Hypothalamus (tissue), 51 donors: ENCODE measurements around the gene GLCCI1.

ENCODE experiments used
- DNase-seq, 51 donors: peaks; one replicate each; lab custom pipeline; 2025; lab: John Stamatoyannopoulos, UW

GLCCI1 gene

DNA sequence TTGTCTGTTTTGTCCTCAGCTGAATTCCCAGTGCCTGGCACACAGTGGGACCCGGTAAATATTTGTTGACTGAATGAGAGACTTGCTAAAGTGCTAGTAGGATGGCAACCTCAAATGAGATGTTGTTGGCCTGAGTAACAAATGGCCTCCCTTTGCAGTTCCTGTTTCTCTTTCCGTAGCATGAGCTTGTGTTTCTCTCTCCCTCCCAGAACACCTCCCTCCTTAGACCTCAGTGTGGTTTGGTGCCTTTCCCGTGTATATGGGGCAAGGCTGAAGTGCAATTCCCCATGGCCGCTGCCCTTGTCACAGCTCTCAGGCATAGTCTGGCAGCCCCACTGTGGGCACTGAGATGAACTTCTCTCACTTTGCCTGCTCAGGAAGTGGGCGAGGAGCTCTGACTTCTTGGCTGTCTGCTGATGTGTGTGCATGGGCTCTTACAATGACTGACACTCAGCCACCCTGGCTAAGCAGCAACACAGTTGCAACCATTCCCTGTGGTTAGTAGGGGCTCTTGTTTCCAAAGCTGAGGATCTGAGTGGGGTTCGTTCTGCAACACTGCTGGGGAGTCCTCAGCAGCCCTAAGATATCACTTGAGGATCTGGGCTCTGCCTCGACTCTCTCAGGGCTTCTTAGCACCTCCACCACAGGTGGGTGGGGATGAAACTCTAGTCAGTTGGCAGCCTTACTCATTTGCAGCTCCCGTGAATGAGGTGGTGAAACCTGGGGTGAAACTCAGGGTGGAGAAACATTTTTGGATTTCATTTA lies 157.3 kb downstream of the GLCCI1 start:
- peak in 1 of 51 donors; percentile 1 for DNase-seq

- no peak for DNase-seq
Measured at GRCh38 chr7:8126601-8127167, 158.1 kb downstream of the GLCCI1 start.

GRCh38 chr7:8128449-8129317 lies 160.1 kb downstream of the GLCCI1 start:
- DNase-seq = no peak

GRCh38 chr7:8129318-8129659 lies 160.7 kb downstream of the GLCCI1 start:
- DNase-seq = no peak

DNA sequence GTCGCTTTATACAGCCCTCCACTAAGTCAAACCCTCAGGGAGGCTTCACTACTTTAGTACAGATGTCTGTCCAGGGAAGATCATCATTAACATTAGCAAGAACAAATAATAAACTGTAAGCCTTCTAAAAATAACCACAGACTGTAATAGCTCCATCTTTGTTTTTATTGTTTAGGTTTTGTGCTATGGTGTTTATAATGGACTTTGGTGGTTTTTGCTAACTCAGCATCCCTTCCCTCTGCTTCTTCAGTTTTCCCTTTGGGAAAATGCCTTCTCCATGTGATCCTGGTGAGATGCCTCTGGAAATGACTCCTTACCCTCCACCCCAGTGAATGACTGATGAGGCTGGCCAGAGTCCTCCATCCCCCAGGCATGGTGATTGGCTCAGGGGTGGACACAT lies 162.1 kb downstream of the GLCCI1 start:
- DNase-seq = no peak

- DNase-seq = no peak
Measured at GRCh38 chr7:8131694-8132605, 163.4 kb downstream of the GLCCI1 start.

DNA sequence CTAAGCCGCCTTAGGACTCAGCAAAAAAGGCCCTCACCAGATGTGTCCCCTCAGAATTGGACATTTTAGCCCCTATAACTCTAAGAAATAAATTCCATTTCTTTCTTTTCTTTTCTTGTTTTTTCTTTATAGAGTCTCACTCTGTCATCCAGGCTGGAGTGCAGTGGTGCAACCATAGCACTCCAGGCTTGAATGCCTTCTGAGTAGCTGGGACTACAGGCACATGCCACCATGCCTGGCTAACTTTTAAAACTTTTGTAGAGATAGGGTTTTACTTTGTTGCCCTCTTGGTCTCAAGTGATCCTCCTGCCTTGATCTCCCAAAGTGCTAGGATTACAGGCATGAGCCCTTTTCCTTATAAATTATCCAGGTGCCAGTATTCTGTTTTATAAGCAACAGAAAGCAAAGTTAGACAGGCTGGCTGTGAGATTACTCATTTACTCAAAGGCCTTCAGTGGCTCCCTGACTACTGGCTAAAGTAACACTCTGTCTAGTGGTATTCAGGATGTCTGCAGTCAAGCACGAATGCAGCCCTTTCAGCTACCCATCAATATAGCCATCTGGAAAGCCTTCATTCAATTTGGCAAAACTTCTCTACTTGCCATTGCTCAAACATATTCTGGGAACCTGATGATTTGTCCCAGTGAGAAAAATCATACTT lies 164.7 kb downstream of the GLCCI1 start:
- no peak for DNase-seq

DNA sequence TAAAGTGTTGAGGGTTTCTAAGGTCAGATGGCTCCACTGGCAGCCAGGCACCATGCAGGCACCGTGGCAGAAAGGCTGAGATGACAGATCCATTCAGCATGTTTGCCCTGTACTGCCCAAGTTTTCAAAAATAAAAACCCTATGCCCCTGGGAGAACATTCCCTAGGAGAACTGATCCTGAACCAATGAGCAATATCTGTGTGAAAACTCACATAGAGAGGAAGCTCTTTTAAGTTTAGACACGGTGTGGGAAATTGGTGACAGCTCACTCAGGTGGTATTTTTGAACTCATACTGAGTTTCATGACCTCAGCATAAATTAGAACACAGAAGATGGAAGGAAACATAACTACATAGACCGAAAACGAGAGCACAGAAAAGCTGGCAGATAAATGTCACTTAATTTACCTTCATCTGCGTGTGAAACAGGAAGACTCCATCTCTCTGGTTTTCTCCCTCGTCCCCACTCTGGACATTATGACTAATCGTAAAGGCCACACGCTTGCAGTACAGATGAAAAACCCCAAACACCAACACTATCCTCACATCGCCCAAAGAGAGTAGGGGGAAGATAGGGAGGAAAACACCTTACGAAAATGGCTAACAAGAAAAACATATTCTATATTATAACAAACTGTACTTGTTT lies 165.6 kb downstream of the GLCCI1 start:
- no peak for DNase-seq

DNA sequence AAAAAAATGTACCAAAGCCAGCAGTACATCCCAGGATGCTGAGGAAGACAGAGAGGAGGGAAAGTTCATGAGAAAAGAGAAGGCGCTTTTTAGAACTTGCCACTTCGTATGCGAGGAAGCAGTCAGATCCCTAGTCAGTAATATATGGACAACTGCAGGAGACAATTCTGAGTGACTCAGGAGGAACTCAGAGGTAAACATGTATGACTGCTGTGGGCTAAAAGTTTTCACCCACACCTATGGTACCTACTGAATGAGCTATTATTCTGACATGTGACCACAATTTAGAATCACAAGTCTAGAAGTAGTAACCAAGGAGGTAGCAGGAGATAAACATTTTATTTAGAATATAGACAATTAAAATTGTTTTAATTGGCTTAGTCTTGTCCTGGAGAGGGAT lies 166.8 kb downstream of the GLCCI1 start:
- DNase-seq = no peak

DNA sequence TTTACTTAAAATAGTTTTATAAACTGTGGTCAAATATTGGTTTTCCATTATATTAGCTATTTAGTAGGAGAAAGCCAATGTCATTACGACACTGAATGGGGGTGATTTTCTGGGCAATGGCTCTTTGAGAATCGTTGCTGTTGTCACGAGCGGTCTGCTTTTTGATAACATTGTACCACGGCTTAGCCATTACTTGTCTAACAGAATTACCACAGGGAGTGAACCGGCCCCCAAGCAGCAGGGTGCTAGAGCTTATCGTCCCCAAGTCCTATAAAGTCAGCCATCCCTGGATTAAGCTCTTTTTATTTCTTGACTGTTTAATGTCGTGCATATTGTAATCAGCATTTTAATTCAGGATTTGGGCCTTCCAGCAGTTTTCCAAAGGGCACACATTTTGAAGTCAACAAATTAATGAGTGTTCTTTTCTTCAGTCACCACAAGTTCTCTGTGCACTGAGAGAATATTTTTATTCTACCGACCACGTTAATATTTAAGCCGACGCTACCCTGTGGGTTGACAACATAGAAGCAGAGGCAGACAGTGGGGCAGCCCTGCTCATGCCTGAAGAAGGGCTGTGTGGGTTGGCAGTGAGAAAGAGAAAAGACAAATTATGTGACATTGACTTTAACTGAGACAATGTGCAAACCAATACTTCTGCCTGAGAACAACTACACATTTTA lies 167.6 kb downstream of the GLCCI1 start:
- DNase-seq = no peak
